ENCODE results near the gene TREH. TPM values are rescaled to one million over a fixed set of nuclear protein-coding genes. Genes with fewer than 3 reads are reported as not detected.

TREH gene
- polyA plus RNA-seq, 1 of the 3 experiments (the other 2 are of a cell fraction), result not detected

DNA sequence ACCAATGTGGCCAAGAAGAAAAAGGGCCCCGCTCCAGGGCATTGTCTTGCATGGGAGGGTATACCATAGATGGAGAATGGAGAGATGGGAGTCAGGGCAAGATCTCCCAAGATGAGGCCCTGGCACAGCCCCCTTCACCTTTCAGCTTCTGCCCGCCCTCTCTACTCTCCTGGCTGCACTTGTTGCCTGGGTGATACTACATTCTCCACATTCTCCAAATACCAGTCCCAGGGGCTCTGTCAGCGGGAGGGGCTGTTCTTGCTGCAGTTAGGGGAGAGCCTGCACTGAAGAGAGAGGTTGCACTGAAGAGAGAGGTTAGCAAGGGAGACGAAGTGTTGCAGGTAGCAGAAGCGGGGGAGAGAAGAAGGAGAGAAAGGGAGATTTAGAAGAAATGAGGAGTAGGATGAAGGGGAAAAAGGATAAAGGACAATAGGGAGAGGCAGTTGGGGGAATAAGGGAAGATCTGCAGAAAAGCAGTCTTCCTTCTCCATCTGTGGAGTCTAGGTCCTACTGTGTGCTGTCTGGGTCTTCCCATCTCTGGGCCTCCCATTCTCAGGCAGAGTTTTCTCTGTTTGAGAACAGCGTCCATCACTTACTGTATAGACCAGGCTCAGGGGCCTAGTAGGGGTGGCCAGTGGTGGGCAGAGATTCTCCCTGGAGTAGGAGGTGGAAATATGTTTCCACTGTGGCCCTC lies 64.0 kb downstream of the TREH start:
- H3K9me3 ChIP-seq, result no peaks in the 10 kb centered on the region
- H3K4me3 ChIP-seq (ENCODE audit: low read depth in 2 of 2, low read length in 1 of 2), result no peak overlapping the region
- peaks cover 36 to 58% of the 10 kb centered on the region in 2 experiments for H3K4me1 ChIP-seq (ENCODE audit: control insufficient read depth in 1 of 2, insufficient read depth in 2 of 2, low read depth in 1 of 2, low read length in 1 of 2)
- no peaks in the 10 kb centered on the region for H3K27me3 ChIP-seq (ENCODE audit: insufficient read depth)
- ChIA-PET POLR2A (no interaction called here), CTCF (interaction anchor here (0.6 kb wide), 1 partner anchor 43 kb away, joined by 3 read pairs; no protein-coding TSS in a partner anchor)
- DNase-seq, result no peak
- no peaks in the 10 kb centered on the region for H3K9me2 ChIP-seq
- peaks cover 59% of the 10 kb centered on the region for H3F3A ChIP-seq (replicated peaks; ENCODE audit: insufficient read depth)
- H3K4me2 ChIP-seq, result peak overlapping the region; percentile 34; the same call in 1 of the 2 replicates
- H3K36me3 ChIP-seq (replicated peaks in 1 of 2; ENCODE audit: control insufficient read depth in 1 of 2, insufficient read depth in 2 of 2, low read length in 1 of 2), result peaks cover 7 to 15% of the 10 kb centered on the region in 2 experiments
- H4K20me1 ChIP-seq (ENCODE audit: insufficient read depth), result no peaks in the 10 kb centered on the region
- no peak overlapping the region for H2AFZ ChIP-seq (ENCODE audit: low read depth)
- H3K9ac ChIP-seq, result no peak overlapping the region; the same call in 1 of the 2 replicates
- H3K27ac ChIP-seq (ENCODE audit: low read depth in 2 of 2, low read length in 1 of 2), result peak overlapping the region; percentile 35 to 100
- WGBS (ENCODE audit: low lambda C conversion rate), result 71% methylated on average over 5 of the region's 6 CpGs
- H3K79me2 ChIP-seq (ENCODE audit: insufficient read depth), result peaks cover 58% of the 10 kb centered on the region
- TF ChIP-seq EZH2phosphoT487 (IDR thresholded peaks at IDR 0.05; ENCODE audit: borderline replicate concordance, low read depth) (no peak), YY1 (IDR thresholded peaks at IDR 0.05; ENCODE audit: low read depth) (no peak), TEAD4 (IDR thresholded peaks at IDR 0.05; ENCODE audit: borderline replicate concordance, insufficient read depth) (peak; percentile 94), SIN3A (IDR thresholded peaks at IDR 0.05; ENCODE audit: borderline replicate concordance, low read depth, low read length) (peak; percentile 30; the same call in 1 of the 2 replicates), FOSL2 (IDR thresholded peaks at IDR 0.05; ENCODE audit: borderline replicate concordance, low read depth) (no peak)

- H3K9ac ChIP-seq, result no peak overlapping the region
- TF ChIP-seq NFIC (IDR thresholded peaks at IDR 0.05; ENCODE audit: borderline replicate concordance) (no peak), TCF12 (IDR thresholded peaks at IDR 0.05) (no peak), RAD21 (IDR thresholded peaks at IDR 0.05; ENCODE audit: low read length) (no peak), ELF1 (IDR thresholded peaks at IDR 0.05) (no peak)
- TF ChIP-seq, protein P1, sequence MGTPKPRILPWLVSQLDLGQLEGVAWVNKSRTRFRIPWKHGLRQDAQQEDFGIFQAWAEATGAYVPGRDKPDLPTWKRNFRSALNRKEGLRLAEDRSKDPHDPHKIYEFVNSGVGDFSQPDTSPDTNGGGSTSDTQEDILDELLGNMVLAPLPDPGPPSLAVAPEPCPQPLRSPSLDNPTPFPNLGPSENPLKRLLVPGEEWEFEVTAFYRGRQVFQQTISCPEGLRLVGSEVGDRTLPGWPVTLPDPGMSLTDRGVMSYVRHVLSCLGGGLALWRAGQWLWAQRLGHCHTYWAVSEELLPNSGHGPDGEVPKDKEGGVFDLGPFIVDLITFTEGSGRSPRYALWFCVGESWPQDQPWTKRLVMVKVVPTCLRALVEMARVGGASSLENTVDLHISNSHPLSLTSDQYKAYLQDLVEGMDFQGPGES (IDR thresholded peaks at IDR 0.05; ENCODE audit: low read depth, low read length), result no peak
- TF ChIP-seq, protein P2, sequence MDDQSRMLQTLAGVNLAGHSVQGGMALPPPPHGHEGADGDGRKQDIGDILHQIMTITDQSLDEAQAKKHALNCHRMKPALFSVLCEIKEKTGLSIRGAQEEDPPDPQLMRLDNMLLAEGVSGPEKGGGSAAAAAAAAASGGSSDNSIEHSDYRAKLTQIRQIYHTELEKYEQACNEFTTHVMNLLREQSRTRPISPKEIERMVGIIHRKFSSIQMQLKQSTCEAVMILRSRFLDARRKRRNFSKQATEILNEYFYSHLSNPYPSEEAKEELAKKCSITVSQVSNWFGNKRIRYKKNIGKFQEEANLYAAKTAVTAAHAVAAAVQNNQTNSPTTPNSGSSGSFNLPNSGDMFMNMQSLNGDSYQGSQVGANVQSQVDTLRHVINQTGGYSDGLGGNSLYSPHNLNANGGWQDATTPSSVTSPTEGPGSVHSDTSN (IDR thresholded peaks at IDR 0.05), result no peak
- ChIA-PET POLR2A (no interaction called here), CTCF (interaction anchor here (1.0 to 2.3 kb wide), 2 partner anchors 21 to 45 kb away, joined by 3 to 7 read pairs; no protein-coding TSS in a partner anchor)
- H3K4me3 ChIP-seq (ENCODE audit: low read depth in 2 of 2, low read length in 1 of 2), result no peak overlapping the region
- peaks cover 50% of the 10 kb centered on the region for H3F3A ChIP-seq (replicated peaks; ENCODE audit: insufficient read depth)
- 0 out of 2 replicates have a peak overlapping the region, but pooled peaks have one; percentile 34 for H3K4me2 ChIP-seq
- peaks cover 62% of the 10 kb centered on the region for H3K79me2 ChIP-seq (ENCODE audit: insufficient read depth)
- H3K4me1 ChIP-seq (ENCODE audit: control insufficient read depth in 1 of 2, insufficient read depth in 2 of 2, low read depth in 1 of 2, low read length in 1 of 2), result peaks cover 27 to 50% of the 10 kb centered on the region in 2 experiments
- no peaks in the 10 kb centered on the region for H3K27me3 ChIP-seq (ENCODE audit: insufficient read depth)
- 100% methylated on average over 2 of the region's 7 CpGs for WGBS (ENCODE audit: low lambda C conversion rate)
- no peaks in the 10 kb centered on the region for H4K20me1 ChIP-seq (ENCODE audit: insufficient read depth)
- H2AFZ ChIP-seq (ENCODE audit: low read depth), result no peak overlapping the region
- no peaks in the 10 kb centered on the region for H3K9me3 ChIP-seq
- H3K36me3 ChIP-seq (replicated peaks in 1 of 2; ENCODE audit: control insufficient read depth in 1 of 2, insufficient read depth in 2 of 2, low read length in 1 of 2), result peaks cover 7 to 15% of the 10 kb centered on the region in 2 experiments
- no peak for DNase-seq
- H3K27ac ChIP-seq (ENCODE audit: low read depth in 2 of 2, low read length in 1 of 2), result peak overlapping the region in 1 of 2 experiments; percentile 100; a peak in 2 of 4 replicates
- H3K9me2 ChIP-seq, result no peaks in the 10 kb centered on the region
Measured at GRCh38 chr11:118614511-118614910, 64.9 kb downstream of the TREH start.

All from SK-N-SH (cell line).